Femur (tissue), 1 donor: ENCODE results near the gene ZBTB20.
A peak's percentile ranks its signal among the peaks of the same experiment; 100 is the strongest.
"Not testable (repeated sequence)": the region's sequence is repeated elsewhere in the genome, so short reads cannot be mapped to it uniquely, and the experiment has no call there.

Source experiments
- DNase-seq: peaks from one replicate; pipeline ENCODE4 v3.0.0-alpha.2; 2017

Gene ZBTB20

DNA sequence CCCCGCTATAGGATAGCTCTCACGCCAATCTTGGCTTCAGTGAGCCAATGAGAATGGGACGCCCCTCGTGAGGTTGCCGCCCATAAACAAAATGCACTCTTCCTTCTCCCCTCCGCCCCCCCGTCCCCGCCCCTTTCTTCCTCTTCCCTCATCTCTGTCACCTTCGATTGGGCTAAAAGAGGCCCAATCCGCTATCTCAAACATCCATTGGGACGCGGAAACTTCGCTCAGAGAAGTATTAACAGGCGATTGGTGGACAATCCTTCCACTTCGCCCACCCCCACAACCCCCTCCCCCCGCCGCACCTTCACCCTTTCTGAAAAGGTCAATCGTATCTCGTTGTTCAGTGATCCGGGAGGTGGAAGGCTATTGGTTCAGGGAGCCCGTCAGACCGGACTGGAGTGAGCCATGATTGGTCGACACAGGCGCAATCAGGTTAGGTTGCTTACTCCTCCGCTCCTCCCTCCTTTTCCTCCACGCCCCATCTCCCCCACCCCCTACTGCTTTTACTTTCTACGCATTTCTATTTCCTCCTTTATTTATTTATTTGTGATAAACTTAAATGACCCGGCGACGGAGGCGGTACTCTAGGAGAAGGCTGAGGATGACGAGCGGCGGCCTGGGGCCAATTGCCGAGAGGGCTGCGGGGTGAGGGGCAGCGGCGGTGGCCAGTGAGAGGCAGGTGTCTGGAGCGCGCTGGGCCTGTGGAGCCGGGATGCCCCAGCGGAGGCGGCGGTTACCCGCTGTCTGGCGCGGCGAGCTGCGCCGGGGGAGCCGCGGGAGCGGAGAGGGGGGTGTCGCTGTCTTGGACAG lies 447 bp upstream of the ZBTB20 start:
- peak; percentile 99 for DNase-seq

DNA sequence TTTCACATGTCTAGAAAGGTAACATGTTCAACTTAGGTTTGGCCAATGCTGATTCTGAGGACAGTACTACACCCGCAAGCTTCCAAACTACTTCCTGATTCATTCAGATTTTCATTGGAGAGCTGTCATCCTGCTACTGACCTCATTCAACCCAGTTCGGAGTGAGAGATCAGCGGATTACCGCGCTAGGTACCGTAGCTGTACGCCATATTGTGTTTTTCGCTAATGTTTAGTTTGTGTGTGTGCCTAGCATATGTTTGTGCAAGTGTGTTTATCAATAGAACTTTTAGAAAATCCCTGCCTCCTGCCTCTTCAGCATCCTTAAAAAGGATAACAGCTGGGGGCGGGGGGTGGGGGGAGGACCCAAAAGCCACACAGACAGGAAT lies 1.1 kb downstream of the ZBTB20 start:
- DNase-seq, result peak; percentile 64

DNA sequence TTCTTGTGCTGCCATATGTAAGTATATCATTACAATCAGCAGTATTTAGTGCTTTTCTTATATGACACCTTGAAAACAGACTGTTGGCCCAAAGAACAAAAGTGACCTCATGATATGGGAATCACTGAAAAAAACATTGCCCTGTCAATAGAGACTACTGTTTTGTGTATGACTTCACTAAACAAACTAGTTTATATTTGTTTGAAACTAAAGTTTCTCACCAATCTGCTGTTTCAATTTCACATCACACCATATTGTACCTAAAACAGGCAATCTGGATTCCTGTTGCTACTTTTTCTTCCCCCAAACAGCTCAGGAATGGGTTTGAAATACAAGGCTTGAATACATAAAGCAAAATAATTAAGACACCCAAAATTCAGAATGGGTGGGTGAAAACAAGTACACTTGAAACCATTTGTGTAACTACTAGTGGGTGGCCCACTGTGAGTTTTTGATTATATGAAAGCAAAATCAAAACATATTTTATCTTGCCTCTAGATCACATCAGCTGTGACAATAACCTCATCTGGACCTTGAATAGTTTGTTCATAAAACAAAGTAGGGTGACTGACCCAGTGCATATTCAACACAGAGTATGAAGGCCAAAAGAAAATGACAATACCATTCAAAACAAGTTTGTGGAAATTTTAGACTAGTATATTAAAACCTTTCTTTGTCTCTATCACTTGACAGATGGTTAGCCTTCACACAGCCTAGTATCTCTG lies 5.9 kb downstream of the ZBTB20 start:
- no peak for DNase-seq

DNA sequence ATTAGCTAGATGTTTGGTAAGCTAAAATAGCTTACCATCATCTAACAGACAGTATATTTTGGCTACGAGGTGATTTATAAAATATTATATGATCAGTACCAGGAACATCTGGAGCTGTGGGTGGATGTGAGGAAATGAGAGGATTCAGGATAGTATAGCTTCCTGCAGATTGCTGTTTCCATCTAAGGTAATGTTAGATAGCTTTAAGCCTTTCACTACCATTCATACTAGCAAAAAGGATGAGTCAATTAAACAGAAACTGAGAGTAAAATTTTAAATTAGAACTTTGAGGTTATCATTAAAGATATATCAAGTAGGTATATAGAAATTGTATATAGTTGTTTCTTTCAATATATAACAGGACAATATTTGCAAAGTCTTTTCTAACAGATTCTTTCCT lies 8.0 kb downstream of the ZBTB20 start:
- no peak for DNase-seq

DNA sequence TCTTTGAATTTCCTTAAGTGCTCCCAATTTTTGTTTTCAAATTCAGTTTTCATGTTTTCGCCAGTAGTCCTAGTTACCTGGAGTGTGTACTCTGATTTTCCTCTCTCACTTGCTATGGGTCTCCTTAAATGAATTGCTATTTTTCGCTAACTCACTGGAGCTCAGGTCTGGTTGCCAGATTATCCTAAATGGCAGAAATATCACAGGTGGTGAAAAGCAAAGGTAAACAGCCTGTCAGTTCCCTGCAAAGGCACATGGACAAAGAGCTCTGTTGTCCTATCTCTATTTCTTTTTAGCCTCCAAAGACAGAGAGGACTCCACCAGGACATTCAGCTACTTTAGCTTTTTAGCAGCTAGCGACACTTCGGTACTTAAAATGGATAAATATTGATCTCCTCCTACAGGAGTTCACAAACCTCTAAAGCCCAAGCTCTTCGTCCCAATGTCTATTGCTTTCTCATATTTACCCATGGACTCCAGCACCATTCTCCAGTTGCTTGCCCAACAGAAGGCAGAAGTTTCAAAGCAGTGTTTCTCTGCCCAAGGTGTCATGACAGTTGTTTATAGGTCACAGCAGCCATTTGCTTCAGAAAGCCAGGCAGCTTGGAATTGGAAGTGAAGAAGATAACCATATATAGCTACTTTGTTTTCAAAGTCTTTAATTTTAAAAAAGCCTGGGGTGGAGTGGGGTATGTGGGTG lies 12.3 kb downstream of the ZBTB20 start:
- no peak for DNase-seq

DNA sequence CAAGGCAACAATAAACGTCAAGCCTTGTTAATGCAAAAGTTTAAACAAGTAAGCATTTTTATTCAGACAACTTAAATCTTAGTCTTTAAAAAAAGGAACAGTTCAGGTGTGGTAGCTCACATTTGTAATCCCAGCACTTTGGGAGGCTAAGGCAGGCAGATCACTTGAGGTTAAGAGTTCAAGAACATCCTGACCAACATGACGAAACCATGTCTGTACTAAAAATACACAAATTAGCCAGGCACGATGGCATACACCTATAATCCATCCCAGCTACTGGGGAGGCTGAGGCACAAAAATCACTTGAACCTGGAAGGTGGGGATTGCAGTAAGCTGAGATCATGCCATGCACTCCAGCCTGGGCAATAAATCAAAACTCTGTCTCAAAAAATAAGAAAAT lies 19.9 kb downstream of the ZBTB20 start:
- no peak for DNase-seq

DNA sequence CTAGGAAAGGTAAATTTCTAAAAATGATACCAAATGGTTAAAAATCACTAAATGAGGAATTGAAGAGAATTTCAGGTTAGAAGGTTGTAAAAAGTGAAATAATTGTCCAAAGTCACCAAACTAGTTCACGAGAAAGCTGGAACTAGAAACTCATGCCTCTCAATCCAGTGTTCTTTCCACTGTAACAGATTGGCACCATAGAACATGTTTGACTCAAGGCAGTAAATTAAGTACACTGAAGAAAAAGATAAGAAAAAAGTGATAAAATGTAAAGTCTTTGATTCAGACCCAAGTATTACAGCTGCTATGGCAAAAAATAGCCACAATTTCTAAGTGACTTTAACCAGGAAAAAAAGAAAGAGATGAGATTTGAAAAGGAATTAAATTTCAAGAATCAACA lies 26.5 kb downstream of the ZBTB20 start:
- no peak for DNase-seq

DNA sequence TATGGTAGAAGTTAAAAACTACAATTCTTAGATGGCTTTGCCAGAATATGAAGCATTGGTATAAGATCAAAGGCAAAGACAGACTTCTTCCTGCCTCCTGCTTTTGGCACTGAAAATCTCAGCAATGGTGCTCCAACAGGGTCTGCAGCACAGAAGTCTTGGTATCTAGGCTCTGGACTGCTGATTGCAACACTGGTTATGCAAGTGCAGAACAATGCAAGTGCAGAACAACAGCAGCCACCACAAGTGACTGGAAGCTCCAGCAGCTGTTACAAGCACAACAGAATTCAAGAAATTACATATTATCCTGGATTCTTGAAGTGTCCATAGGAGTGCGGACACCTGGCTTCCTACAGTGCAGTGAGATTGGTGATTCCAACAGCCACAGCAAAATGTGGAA lies 33.7 kb downstream of the ZBTB20 start:
- no peak for DNase-seq

DNA sequence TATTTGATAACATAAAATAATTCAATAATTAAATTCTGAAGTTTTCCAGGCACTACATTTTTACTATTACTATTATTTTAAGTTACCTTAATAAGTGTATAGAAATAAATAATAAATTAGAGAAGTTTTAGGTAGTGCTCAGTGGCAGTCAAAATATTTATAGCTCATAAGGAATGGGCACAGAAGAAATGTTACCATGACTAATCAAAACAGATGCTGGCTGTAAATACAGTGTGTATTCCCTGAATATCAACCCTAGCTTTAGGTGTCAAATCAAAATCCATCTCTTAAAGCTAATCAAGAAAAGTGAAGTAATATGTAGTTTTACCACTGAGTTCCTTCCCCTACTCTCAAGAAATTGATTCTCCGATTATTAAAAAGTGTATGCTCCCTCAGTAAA lies 35.5 kb downstream of the ZBTB20 start:
- DNase-seq, result no peak

DNA sequence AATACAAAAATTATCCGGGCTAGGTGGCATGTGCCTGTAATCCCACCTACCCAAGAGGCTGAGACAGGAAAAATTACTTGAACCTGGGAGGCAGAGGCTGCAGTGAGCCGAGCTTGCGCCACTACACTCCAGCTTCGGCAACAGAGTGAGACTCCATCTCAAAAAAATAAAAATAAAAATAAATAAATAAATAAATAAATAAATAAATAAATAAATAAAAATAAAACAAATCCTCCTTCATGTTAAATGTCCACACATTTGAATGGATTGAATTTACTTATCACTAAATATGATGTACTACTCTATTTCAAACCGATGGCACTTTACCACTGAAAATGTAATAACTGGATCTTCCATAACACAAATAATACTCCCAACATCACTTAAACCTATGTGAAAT lies 36.3 kb downstream of the ZBTB20 start:
- no peak for DNase-seq

DNA sequence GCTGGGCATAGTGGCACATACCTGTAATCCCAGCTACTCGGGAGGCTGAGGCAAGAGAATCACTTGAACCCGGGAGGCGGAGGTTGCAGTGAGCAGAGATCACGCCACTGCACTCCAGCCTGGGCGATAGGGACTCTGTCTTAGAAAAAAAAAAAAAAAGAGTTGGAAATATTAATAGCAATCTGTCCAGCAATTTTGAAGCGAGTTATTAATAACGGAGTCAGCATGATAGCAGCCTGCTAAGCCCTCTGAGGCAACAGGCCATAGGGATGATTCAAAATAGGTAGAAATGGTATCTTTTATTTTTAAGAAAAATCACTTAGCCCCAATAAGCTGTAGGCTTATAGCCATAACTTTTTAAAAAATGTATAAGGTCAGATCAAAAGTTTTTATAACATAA lies 37.0 kb downstream of the ZBTB20 start:
- not testable (repeated sequence) for DNase-seq

DNA sequence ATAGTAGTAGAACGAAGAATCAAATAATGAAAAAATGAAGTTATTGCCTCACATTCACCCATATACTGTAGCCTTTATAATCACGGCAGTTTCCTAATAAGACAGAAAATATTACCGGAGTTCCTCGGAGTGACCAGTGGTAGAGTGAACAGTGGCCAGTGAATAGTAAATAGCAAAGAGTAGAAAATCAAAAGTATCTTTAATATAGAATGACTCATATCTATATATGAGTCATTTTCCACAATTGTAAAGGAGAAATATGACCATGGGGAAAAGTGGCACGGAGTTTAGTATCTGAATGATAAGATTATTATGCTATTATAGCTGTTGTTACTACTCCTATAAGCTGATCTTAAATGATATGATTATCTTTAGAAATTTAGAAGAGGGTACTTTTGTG lies 38.5 kb downstream of the ZBTB20 start:
- DNase-seq, result no peak

DNA sequence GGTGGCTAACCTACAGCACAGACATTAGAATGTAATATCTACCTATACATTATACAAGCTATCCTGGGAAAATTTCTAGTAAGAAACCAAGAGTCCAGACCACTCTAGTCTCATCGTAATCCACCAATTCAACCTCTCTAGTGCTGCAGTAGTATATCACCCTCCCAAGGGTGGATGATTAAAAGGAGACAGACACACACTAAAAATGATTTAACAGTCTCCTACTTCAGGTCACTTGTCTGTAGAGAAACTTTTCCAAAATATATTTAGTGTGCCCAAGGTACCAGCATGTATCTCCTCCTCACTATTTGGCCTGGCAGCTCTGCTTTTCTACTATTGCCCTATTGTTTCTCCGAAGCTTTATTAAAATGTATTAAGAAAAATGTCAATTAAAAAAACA lies 45.0 kb downstream of the ZBTB20 start:
- no peak for DNase-seq

DNA sequence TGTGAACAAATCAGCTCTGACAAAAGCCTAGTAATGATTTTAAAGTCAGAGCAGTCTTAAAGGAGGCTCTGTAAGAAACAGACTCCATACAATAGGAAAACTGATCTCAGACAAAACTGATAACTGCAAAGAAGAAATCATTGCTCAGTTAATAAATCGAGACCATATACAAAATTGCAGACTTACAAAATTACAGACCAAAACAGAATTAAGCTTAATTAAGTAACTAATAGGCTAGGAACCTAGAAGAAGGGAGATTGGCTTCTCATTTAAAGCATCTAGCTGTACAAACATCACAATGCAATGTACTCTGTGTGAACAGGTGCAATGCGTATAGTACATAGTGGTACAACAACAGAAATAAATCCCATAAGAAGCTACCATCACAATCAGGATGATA lies 46.3 kb downstream of the ZBTB20 start:
- no peak for DNase-seq

DNA sequence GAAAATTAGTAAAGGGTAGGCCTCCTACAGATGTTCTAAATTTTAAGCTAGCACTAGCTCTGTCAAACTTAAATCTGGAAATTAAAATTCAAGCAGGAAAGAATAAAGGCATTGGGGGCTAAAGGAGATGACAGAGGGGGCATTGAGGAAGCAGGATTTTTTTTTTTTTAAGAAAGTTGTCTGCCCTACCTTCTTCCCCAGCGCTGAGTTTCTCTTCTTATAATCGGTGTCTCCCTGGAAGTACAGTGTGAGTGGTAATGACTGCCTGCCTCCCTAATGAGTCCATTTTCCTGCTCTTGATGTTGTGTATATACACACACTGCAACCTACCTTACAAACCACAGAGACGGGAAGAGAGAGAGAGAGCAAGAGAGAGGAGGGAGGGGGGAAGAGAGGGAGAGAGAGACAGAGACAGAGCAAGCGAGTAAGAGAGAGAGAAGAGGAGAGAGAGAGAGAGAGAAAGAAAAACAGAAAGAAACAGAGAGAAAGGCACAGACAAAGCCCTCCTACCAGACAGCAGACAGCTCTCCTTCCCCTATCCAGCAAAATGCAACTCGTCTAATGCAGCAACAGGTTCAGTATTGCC lies 47.0 kb downstream of the ZBTB20 start:
- DNase-seq, result peak; percentile 21

DNA sequence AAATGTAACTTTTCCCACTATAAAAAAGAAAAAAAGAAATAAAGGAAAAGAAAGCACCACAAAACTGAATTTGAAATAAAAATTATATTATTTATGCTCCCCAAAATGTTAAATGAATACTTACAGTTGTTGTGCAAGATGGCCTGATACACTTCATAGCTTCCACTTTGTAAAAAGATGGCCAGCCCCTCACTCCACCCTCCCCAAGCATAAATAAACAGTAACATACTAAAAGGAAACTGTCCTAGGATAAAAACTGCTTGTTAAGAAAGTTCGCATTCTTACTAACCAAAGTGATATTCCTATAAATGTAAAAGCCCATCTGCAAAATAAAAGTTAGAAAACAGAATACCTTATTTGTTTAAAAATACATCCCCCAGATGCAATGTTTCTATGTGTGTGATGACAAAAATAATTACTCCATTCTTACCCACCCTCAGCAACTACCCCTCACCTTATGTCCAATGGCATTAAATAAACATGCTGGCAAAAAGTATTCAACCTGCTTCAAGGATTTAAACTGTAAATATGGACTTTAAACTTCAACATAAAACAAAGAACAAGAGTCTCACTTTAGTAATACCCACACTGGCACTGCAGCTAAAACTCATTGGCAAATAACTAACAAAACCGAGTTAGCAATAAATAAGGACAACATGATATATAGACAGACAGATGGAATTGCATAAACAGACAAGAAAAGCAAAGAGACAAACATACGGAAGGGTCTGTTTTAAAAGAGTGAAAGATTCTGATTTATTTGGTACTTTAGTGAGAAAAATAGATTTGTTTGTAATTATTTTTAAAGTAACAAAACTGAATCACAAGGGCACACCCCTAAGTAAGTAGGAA lies 47.7 kb downstream of the ZBTB20 start:
- no peak for DNase-seq

DNA sequence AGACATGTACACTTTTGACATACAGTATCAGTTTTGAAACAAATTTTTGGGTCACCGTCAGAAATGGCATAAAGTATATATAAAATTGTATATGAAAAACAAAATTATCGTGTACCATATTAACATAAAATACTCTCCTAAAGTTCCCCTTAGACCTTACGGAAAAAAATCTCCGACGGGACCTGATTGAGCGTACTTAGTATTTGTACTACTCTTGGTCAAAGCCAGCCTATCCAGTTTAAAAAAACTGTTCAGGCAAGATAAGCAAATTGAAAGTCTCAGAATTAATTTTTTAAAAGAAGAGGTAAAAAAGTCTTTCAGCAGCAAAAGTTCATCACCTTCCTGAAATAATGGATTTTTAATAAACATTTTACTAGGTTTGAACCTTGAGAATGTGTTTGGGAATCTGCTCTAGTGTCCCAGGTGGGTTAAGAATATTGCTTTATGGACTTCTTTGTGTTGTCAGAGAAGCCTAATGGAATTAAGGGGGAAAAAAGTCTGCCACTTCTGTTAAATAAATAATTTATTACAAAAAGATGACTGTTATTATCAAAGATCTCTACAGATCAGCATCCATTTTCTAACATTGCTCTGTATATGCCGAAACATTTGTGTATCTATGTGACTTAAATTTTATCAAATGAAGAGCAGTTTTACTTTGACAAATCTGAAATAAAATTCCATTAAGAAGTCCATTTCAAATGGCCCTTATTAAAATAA lies 48.6 kb downstream of the ZBTB20 start:
- DNase-seq, result no peak

DNA sequence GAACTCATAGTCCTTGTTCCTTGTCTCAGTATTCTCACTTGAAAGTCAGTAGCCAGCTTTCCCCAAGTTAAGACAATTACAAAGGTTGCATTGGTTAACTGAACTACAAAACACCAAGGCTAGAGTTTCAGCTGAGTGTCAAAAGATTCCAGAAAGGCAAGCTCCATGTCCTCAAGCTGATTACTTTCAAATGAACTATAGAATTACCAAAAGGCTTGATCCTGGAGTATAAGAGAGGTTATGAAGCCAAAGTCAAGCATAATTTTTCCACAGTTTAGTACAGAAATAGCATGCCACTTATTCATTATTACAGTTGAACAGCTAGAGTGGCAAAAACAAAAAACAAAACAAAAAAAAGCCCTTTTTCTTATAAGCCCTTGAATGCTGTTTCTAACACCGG lies 51.9 kb downstream of the ZBTB20 start:
- no peak for DNase-seq

DNA sequence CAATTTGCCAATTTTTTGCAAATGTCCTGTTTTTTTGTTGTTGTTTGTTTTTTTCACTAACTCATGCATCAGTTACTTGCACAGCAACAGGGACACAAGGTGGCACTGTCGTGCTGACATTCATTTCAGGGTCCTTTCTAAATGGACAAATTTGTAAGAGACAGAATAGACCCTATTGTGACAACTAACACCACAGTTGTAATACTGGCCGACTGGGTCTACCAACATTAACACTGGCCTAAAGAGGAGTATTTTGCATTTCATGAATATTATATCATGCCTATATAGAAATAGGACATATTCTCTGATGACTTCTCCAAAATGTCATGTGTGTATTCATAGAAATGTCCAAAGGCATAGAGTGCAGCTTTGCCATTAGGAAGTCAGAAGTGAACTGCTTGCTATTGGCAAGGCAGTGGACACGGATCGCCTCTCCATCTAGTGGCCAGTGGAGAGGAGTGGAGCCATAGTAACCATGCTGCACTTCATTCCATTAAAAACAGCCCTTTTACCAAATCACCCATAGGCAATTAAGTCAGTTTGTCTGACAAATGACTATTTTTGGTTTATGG lies 54.8 kb downstream of the ZBTB20 start:
- peak; percentile 74 for DNase-seq

DNA sequence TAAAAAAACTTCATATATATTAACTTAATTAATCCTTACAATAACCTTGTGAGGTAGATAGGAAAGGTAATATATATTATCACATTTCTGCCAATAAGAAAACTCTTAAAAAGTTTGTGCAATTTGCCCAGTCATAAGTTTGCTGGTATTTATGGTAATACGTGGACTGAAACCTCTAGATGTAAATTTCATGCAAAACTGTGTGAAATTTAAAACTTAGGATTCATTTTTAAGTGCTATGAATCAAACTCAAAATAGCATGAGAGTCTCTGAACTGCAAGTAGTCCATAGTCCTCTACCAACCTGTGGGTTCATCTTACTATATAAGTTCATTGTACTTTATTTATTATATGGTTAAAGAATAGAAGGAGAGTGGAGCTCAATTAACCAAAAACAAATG lies 56.4 kb downstream of the ZBTB20 start:
- no peak for DNase-seq

DNA sequence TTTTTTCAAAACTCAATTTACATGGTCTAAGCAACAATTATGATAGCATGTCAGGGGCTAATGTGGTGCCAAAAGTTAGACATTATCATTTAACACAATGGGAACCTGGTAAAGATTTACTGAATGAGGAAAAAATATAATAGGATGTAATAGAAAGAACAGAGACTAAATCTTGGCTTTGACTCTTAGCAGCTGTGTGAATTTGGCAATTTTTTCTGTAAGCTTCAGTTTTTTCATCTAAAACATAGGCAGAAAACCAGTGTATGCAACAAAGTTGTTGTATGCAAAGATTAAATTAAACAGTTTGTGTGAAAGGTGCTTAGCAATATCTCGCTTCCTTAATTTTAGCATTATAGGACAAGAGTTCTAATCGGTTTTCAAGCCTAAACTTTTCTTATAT lies 57.6 kb downstream of the ZBTB20 start:
- DNase-seq, result no peak

DNA sequence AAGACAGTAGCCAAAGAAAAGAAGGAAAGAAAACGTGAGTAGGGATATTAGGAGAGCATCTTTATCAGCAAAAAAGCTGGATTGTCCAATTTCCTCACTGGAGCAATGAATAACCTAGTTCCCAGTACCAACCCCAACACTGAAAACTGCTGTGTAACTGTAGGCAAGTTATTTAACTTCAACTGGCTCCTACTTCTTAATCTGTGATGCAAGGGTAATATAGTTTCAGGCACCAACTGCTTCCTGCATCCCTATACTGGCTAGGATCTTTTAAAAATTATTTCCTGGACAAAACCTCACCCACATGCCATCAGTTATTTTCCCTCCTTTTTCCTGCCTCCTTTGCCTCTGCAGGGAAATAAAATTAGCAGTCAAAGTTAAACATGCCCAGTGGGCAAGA lies 59.6 kb downstream of the ZBTB20 start:
- no peak for DNase-seq
